GM21786 (cell line): ENCODE measurements around the gene BRD4.

Experiments used
- ATAC-seq: cut with Tn5 transposase; IDR thresholded peaks from one replicate; pipeline ENCODE4 v1.9.1; 2021; ENCODE audit not compliant: unreplicated experiment

BRD4 gene

DNA sequence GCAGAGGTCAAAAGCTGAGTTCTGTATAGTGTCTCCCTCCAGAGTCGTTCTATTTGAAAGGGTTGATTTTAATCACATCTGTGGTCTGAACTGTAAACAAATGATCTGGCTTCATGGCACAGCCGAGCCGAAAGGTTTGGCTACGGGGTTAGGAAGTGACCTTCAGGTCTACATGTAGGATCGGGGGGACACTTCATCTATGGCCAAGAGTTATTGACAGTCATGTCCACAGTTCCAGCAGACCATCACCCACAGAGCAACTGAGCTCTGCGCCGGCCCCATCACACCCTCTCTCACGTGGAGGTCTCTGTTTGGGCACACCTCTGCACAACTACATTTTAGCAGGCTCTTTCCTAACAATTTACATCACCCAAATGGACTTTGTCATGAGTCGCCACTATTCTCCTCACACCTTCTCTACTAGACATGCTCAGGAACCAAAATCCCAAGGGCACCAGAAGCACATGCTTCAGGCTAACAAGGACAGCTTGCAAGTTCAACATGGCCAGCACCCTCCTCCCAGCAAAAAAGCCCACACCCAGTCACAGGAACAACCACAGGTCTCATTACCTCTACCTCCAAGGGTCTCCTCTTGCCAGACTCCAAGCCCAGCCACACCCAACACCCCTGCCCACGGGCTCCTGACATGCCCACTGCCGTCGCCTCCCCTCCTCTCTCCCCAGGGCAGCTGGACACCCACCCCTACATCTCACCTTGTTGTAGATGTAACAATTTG, 64.0 kb downstream of the BRD4 start:
- ATAC-seq, result no peak

DNA sequence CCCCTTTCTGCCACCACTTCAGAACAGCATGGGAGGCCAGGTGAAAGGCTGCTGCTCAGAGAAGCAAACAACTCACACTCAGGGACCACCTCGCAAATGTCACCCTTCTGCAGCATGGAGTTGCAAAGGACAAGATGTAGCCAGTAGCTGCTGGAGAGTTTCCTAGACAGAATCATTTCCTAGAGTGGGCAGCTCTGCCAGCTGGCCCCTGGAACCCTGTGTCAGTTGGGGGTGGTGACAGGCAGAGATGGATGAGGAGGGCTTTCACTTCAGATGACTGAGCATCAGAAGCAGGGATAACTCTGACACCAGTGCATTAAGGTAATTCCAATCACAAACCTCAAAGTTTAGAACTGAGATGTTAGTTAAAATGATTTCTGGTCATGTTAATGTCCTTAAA, 65.7 kb downstream of the BRD4 start:
- ATAC-seq, result no peak

DNA sequence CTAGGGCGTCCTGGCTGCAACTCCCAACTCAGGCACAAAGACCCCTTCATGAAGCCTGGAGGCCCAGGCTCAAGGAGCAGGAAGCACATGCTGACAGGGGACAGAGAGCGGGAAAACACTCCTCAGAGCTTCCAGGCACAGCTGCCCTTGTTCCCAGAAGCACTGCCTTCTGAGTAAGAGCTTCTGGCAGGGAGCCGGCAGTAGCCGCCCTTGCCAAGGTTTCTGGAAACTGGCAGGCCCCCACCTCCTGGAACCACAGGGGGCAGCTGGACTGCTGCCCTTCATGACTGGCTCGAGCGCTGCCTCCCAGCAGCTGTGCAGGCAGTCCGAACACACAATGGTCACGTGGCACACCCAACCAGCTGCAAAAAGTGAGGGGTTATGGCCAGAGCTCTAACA, 66.5 kb downstream of the BRD4 start:
- ATAC-seq, result no peak

DNA sequence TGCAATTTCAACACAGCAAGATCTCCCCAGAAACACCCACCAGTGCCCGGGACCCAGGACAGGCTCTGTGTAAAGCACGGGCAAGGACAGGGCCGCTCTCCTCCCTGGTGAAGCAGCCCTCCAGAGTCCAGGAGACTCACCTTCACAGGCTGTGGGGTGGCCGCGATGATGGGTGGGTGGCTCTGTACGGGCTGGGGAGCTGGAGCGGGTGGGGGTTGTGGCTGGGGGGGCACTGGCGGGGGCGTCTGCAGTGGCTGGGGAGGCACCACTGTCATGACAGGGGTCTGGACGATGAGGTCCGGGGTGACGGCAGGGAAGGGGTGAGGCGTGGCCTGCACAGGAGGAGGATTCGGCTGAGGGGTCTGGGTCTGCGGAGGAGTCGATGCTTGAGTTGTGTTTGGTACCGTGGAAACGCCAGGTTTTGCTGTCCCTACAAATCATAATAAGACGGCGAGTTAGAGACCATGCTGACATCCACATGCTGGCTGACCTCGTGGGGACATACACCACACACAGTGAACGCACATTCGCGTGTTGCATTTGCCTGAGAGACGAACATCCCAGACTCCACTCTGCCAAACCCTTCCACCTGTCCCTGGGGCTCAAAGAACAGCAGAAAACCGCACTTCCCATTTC, 67.0 kb downstream of the BRD4 start:
- ATAC-seq, result no peak

DNA sequence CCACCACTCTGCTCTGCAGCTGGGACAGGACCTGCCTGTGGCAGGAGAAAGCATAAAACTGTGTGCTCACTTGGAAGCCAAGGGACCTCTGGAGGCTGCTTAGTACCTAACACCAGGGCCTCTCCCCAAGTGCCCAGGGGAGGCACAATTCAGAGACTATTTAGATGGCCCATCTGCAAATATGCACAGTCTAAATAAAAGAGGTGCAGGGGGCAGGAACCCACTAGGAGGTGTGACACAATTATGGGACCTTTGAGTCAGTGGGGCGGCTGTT, 67.5 kb downstream of the BRD4 start:
- no peak for ATAC-seq

DNA sequence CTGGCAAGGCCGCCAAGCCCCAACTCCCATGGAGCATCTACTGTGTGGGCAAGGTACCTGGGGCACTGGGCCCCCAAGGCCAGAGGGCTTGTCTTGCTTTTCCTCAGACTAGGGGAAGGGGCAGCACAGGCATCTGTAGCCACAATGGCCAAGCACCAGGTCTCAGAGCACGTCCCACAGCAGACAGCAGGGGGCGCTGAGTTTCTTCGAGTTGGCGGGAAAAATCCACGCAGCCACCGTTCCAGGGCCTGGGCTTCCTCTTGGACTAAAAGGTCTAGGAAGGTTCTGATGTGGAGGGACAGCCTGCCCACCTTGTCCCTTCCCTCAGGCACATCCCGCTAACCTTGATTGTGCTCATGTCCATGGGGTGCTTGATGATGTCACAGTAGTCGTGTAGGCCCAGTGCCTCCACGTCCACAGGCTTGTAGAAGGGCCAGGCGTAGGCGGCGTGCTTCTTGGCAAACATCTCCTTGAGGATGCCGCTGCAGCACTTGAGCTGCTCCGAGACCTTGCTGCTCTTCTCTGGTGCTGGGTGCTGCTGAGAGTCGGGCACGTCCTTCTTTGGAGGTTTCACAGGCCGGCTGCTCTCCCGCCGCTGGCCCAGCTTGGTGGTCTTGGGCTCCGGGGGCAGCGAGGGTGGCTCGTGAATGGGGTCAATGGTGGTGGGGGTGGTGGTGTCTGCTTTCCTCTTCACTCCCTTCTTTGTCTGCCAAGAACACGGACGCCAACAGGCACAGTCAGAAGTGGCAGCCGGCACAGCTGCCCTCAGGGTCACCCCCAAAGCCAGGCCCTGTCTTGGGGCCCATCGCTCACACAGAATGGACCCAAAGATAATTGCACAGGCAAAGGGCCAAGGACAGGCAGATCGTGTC, 68.0 kb downstream of the BRD4 start:
- no peak for ATAC-seq

DNA sequence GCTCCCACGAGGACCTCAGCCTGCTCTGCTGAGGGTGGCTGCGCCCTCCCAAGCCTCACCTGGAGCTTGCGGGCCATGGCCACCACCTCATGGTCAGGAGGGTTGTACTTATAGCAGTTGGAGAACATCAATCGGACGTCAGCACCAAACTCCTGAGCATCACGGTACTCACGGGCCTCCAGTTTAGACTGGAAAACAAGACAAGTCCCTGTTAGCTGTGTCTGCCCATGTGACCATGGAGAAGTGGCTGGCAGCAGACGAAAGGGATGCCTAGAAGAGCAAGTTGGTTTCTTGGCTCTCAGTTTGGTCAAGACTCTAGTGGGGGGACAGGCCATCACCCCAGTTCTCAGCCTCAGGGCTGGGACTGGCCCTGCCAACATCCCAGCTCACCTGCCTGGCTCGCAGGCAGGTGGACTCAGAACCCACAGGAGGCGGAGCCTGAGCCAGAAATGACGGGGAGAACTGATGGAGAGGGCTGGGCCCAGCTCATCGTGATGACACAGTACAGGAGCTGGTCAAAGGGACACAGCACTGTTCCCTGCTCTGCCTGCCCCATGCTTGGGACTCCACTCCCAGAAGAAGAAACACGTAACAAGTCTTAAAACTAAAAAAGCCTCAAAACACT, 68.9 kb downstream of the BRD4 start:
- ATAC-seq, result no peak

DNA sequence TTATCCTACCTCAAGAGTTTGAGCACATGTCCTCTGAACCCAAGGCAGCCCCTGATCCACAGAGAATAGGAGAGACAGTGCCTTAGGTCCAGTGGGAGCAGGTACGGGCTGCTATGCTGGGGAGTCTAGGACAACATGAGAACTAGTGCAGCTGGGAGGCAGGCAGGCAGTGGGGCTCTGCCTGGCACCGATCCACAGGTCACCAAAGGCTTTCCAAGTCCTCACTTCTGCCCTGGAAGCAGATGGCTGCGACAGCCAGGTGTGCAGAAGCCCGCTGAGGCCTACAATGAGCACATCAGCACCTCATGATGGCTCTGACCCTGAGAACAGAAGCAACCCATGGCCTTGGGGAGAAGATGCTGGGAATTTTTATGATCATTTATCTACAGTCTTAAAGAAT, 70.3 kb downstream of the BRD4 start:
- ATAC-seq, result no peak

DNA sequence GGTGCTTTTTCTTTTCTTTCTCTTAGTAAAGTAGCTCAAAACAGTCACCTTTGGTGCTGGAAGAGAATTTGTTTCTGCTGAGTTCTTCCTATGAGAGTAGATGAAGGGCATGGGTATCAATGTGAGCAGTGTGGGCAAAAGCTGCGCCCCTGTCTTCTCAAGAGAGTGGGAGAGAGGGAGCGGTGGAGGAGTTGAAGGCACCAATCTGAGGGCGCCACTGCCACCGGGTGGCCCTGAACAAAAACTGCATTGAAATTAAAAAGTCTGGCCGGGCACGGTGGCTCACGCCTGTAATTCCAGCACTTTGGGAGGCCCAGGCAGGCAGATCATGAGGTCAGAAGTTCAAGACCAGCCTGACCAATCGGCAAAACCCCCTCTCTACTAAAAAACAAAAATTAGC, 71.4 kb downstream of the BRD4 start:
- no peak for ATAC-seq

DNA sequence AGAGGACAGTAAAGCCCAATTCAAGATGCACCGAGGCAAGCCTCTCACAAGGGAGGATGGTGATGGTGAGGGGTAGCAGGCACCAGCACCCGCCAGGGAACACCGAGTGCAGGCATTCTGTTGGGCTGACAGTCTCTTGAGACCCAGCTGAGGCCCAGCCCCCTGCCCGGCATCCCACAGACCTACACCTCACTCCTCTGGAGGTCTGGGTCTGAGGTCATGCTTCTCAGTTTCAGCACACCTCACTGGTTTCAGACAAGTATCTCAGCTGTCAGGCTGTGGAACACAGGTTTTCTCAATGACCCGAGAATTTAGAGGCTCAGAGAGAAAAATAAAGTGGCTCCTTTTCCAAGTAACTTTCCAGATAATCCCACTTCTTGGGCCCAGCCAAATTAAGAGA, 72.4 kb downstream of the BRD4 start:
- no peak for ATAC-seq

DNA sequence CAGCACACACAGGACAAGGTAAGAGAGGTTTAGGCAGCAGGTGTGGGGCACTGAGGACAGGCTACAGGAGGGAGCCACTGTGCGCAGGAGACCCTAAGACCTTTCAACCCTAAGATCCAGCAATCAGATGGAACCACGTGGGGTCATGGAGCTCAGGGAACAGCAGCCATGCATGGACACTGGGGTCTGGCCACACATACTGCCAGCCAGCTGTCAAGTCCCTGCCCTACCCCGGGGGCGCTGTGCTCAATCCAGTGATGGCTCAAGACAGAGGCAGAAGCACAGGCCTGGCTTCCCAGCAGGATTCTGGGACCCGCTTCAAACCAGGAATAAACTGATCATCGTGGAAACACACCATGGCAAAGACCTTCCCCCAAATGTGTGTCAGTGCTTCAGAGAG, 74.6 kb downstream of the BRD4 start:
- ATAC-seq, result no peak

DNA sequence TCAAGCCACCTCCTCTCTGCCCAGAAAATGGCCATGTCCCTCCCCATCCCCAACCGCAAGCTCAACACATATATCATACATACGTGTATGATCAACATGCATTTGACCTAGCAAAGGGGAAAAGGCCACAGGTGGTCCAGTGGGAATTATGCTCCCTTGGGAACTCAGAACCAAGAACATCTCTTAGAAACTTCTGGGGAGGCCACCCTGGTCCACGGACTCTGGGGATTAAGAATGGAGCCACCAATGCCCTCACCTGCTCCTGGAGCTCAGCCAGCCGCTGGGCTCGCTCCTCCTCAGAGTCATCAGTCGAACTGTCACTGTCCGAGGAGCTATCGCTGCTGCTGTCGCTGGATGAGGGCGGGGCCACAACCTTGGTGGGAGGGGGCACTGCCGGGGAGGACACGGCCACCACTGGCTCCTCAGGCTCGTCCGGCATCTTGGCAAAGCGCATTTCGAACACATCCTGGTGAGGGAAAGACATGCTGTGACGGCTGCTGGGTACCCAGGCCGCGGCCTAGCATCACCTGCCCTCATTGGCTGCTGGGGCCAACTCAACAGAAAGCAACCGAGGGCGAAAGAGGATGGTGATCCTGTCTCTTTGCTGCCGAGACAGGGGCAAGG, 75.5 kb downstream of the BRD4 start:
- ATAC-seq, result no peak

DNA sequence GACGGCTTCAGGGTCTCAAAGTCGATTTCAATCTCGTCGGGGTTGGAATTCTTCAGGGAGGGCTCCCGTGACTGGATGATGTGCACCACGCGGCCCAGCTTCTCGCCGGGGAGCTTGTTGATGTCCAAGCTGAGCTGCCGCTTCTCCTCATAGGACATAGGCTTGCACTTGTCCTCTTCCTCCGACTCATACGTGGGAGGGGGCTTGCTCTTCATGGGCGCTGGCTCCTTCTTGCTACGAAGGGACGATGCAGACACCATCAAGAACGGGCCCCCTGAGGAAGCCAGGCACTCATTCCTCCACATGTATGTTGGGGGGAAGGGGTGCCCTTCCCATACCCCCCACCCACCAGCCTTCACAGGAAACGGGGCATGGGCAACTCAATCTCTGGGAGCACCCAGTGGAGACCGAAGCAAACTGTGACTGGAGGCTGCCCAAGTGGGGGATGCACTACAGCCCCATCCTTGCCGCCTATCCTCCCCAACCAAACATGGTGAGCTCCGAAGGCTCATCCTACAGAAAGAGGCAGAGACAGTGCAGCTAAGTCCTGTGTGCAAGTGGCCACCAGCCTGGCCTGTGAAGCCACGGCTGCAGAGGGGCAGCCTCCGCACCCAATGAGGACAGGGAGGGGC, 76.9 kb downstream of the BRD4 start:
- no peak for ATAC-seq

DNA sequence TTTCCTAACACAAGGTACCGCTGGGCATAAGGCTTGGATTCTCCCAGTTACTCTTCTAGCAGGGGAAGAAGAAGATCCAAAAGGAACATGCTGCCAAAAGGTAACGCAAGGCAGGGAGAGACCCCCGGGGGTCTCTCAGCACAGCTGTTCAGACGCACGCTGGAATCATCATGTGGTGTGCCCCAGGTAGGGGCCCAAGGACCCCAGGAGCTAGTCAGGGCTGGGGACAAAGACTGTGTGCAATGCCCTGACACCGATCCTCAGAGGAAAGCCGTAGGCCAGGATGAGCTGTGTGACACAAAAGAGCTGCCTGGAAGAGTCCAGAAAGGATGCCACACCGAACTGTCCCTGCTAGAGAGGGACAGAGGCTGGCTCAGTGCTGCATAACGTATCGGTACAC, 77.8 kb downstream of the BRD4 start:
- ATAC-seq, result no peak

DNA sequence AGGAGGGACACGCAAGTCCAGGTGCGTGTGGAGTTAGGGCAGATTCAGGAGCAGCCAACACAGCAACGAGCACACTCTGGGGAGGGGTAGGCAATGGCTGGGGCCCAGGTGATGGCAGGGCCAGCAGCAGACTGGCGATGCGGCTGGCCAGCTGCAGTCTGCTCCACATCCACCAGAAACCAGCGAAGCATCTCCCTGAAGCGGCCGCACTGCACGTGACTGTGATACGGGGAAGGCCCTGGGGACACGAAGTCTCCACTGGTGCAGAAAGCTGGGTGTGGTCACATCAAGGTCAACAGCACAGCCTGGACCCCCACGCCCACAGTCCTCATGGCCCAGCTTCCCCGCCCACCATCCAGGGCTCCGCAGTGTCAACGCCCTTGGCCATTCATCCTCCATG, 78.8 kb downstream of the BRD4 start:
- ATAC-seq, result no peak

DNA sequence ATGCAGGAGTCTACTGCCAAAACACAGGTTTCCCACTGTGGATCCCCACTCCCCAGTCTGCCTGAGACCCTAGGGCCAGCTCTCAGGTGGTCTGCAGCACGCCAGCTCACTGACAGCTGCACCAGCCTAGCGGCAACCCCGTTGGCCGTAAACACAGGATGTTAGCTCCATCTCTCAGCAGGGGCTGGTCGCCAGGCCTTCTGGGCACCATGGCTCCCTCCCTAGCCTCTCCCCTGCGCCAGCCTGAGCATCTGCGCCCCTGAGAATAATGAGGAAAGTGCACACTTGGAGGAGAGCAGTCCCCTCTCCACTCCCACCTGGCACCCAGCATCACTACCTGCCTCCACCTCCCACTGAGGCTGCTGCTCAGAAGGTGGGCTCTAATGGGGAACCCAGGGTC, 79.3 kb downstream of the BRD4 start:
- ATAC-seq, result no peak

DNA sequence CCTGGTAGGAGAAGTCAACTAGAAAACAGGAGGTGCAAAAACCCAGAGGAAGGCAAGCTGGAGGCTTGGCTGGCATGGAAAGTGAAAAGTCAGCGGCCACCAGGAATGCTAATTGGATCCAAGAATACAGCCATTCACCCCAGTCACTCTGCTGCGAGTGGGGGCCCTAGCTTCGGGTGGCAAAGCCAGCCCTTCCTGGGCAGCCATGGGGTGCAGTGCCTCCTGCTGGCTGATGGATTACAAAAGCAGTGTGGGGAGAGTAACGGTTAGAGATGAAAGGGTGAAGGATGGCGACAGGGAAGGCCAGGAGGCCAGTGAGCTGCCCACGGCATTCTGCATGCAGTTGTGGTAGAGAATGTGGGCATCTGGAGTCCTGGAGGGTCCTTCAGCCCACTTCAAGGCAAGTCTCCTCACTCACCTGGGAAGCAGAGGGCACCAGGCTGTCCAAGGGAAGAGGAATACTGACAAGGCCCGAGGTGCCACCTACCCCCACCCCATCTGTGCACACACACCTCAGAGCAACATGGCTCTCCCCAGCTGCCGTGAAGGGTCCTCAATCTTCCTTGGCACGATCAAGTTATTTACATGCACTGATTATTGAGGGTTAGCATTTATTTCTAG, 79.8 kb downstream of the BRD4 start:
- no peak for ATAC-seq

DNA sequence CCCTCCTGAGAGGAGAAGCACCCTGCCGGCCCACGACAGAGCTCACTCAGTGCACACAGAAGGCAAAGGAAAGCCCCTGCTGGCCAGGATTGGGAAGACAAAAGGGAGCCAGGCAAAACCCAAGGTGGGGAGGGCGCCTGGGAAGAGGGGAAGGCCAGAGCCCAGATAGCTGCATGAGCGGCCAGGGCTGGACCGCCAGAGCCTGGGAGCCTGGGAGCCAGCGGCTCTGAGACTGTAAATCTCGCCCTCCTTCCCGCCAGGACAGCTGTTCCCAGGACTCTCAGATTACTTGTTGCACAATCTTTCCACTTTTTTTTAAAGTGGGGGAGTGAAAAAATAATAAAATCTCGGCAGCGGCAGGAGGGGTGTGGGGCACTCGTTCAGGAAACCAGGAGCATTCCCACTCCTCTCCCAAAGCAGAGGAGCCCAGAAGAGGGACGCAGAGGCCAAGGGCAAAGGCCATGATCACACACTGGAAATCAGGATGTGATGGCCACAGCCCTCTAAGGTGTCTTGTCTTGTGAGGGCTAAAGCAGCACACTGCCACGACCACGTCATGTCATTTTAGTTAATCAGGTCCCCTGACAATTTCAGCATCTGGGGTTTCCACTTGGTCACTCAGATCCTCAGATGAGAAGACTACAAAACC, 80.5 kb downstream of the BRD4 start:
- no peak for ATAC-seq

DNA sequence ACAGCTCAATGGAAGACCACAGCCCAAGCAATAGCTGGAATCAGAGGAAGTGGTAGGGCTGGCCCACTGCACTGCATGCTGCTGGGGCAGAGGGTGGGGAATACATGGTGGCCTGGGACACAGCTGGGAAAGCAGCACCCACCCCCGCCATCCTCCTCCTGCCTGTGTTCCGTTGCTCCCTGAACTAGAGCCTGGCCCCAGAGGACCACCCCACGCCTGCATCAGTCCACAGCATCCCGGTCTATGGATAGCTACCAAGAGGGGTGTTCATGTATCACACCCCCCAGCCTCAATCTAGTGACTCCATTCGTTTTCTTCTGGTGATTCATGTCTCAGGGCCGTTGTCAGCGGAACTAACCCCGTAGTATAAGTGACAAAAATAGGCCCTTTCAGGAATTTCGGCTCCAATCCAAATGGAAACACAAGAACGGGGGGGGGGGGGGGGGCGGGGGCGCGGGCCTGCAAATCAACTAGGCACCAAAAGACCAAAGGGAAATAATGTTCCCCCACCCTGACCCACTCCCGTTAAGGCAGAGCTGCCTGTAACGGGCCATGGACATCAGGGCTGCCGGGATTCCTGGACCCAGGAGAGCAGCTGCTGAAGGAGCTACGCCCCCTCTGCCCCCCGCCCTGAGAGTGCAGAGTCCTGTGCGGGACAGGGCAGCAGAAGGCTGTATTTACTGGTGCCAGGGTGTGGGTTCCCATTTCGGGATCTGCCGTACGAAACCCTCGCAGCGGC, 81.2 kb downstream of the BRD4 start:
- ATAC-seq, result no peak
